ENCODE data around the gene EFCAB7. TPM values are rescaled to one million over a fixed set of nuclear protein-coding genes. Genes with fewer than 3 reads are reported as not detected.

The EFCAB7 gene
- total RNA-seq, 1 experiment from 2014 or later, result 2.8 TPM

DNA sequence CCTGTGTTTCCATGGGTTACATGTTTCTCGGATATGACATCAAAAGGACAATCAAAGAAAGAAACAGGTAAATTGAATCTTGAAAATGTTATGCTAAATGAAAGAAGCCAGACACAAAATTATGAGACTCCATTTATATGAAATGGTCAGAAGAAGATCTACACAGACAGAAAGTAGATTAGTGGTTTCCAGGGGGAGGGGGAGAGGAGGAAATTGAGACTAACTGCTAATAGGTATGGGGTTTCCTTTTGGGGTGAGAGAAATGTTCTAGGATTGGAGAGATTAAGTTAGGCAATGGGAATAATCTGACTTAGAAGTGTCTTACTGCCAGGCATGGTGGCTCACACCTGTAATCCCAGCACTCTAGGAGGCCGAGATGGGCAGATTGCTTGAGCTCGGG, 22.1 kb upstream of the EFCAB7 start (continued):
- TF ChIP-seq, protein P1, sequence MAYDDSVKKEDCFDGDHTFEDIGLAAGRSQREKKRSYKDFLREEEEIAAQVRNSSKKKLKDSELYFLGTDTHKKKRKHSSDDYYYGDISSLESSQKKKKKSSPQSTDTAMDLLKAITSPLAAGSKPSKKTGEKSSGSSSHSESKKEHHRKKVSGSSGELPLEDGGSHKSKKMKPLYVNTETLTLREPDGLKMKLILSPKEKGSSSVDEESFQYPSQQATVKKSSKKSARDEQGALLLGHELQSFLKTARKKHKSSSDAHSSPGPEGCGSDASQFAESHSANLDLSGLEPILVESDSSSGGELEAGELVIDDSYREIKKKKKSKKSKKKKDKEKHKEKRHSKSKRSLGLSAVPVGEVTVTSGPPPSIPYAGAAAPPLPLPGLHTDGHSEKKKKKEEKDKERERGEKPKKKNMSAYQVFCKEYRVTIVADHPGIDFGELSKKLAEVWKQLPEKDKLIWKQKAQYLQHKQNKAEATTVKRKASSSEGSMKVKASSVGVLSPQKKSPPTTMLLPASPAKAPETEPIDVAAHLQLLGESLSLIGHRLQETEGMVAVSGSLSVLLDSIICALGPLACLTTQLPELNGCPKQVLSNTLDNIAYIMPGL (CRISPR knock-in tag; IDR thresholded peaks at IDR 0.05), result no peak
- TF ChIP-seq ZNF219 (CRISPR knock-in tag; IDR thresholded peaks at IDR 0.05; ENCODE audit: borderline replicate concordance) (no peak), GRHL2 (CRISPR knock-in tag; IDR thresholded peaks at IDR 0.05; ENCODE audit: insufficient replicate concordance, severe bottlenecking) (no peak), NR2C2 (CRISPR knock-in tag; IDR thresholded peaks at IDR 0.05) (no peak)
- TF ChIP-seq, protein P2, sequence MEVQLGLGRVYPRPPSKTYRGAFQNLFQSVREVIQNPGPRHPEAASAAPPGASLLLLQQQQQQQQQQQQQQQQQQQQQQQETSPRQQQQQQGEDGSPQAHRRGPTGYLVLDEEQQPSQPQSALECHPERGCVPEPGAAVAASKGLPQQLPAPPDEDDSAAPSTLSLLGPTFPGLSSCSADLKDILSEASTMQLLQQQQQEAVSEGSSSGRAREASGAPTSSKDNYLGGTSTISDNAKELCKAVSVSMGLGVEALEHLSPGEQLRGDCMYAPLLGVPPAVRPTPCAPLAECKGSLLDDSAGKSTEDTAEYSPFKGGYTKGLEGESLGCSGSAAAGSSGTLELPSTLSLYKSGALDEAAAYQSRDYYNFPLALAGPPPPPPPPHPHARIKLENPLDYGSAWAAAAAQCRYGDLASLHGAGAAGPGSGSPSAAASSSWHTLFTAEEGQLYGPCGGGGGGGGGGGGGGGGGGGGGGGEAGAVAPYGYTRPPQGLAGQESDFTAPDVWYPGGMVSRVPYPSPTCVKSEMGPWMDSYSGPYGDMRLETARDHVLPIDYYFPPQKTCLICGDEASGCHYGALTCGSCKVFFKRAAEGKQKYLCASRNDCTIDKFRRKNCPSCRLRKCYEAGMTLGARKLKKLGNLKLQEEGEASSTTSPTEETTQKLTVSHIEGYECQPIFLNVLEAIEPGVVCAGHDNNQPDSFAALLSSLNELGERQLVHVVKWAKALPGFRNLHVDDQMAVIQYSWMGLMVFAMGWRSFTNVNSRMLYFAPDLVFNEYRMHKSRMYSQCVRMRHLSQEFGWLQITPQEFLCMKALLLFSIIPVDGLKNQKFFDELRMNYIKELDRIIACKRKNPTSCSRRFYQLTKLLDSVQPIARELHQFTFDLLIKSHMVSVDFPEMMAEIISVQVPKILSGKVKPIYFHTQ (CRISPR knock-in tag; IDR thresholded peaks at IDR 0.05), result no peak
- TF ChIP-seq, protein P3, sequence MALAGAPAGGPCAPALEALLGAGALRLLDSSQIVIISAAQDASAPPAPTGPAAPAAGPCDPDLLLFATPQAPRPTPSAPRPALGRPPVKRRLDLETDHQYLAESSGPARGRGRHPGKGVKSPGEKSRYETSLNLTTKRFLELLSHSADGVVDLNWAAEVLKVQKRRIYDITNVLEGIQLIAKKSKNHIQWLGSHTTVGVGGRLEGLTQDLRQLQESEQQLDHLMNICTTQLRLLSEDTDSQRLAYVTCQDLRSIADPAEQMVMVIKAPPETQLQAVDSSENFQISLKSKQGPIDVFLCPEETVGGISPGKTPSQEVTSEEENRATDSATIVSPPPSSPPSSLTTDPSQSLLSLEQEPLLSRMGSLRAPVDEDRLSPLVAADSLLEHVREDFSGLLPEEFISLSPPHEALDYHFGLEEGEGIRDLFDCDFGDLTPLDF (CRISPR knock-in tag; IDR thresholded peaks at IDR 0.05), result no peak

DNA sequence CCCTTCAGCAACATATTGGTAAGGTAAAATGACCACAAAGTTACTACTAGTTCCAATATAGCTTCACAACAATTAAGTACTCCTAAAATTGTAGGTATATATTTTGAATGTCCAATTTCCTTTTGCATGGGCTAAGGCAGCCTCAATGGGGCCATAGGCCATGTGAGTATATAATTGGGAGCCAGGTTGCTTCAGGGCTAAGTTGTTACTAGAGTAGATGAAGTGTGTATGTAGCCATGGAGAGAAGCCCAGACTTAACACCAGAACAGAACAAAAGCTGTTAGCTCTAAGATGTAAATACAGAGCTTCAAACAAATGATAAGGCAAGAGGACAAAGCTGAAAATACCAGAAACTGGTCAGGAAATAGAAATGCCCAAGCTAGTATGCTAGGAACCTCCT, 16.5 kb upstream of the EFCAB7 start:
- DNase-seq (ENCODE audit: low spot score) (no peak), ATAC-seq (no peak)
- no peaks in the 10 kb centered on the region for H3K4me1 Mint-ChIP-seq
- H3K4me3 Mint-ChIP-seq, result no peak overlapping the region
- ChIA-PET POLR2A (interaction anchor here (0.6 kb wide), 1 partner anchor 323 kb away, joined by 3 read pairs; no protein-coding TSS in a partner anchor), CTCF (no interaction called here)
- H3K27ac Mint-ChIP-seq, result no peak overlapping the region
- peaks cover 35% of the 10 kb centered on the region for H3K36me3 Mint-ChIP-seq
- peaks cover 5% of the 10 kb centered on the region for H3K9me3 Mint-ChIP-seq
- TF ChIP-seq, protein P4, sequence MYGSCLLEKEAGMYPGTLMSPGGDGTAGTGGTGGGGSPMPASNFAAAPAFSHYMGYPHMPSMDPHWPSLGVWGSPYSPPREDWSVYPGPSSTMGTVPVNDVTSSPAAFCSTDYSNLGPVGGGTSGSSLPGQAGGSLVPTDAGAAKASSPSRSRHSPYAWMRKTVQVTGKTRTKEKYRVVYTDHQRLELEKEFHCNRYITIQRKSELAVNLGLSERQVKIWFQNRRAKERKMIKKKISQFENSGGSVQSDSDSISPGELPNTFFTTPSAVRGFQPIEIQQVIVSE (CRISPR knock-in tag; IDR thresholded peaks at IDR 0.05; ENCODE audit: borderline replicate concordance), result no peak
- no peak for TF ChIP-seq SOX15 (CRISPR knock-in tag; IDR thresholded peaks at IDR 0.05)
- TF ChIP-seq, protein P5, sequence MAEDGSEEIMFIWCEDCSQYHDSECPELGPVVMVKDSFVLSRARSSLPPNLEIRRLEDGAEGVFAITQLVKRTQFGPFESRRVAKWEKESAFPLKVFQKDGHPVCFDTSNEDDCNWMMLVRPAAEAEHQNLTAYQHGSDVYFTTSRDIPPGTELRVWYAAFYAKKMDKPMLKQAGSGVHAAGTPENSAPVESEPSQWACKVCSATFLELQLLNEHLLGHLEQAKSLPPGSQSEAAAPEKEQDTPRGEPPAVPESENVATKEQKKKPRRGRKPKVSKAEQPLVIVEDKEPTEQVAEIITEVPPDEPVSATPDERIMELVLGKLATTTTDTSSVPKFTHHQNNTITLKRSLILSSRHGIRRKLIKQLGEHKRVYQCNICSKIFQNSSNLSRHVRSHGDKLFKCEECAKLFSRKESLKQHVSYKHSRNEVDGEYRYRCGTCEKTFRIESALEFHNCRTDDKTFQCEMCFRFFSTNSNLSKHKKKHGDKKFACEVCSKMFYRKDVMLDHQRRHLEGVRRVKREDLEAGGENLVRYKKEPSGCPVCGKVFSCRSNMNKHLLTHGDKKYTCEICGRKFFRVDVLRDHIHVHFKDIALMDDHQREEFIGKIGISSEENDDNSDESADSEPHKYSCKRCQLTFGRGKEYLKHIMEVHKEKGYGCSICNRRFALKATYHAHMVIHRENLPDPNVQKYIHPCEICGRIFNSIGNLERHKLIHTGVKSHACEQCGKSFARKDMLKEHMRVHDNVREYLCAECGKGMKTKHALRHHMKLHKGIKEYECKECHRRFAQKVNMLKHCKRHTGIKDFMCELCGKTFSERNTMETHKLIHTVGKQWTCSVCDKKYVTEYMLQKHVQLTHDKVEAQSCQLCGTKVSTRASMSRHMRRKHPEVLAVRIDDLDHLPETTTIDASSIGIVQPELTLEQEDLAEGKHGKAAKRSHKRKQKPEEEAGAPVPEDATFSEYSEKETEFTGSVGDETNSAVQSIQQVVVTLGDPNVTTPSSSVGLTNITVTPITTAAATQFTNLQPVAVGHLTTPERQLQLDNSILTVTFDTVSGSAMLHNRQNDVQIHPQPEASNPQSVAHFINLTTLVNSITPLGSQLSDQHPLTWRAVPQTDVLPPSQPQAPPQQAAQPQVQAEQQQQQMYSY (CRISPR knock-in tag; IDR thresholded peaks at IDR 0.05), result no peak
- TF ChIP-seq, protein P6, sequence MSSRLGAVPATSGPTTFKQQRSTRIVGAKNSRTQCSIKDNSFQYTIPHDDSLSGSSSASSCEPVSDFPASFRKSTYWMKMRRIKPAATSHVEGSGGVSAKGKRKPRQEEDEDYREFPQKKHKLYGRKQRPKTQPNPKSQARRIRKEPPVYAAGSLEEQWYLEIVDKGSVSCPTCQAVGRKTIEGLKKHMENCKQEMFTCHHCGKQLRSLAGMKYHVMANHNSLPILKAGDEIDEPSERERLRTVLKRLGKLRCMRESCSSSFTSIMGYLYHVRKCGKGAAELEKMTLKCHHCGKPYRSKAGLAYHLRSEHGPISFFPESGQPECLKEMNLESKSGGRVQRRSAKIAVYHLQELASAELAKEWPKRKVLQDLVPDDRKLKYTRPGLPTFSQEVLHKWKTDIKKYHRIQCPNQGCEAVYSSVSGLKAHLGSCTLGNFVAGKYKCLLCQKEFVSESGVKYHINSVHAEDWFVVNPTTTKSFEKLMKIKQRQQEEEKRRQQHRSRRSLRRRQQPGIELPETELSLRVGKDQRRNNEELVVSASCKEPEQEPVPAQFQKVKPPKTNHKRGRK (CRISPR knock-in tag; IDR thresholded peaks at IDR 0.05; ENCODE audit: borderline replicate concordance), result no peak
- TF ChIP-seq ZNF138 (CRISPR knock-in tag; conservative IDR thresholded peaks at IDR 0.05), result no peak
- no peak for TF ChIP-seq ZNF416 (CRISPR knock-in tag; IDR thresholded peaks at IDR 0.05)
- no peak for TF ChIP-seq ZNF396 (CRISPR knock-in tag; IDR thresholded peaks at IDR 0.05; ENCODE audit: borderline replicate concordance)
- TF ChIP-seq ETV6 (CRISPR knock-in tag; IDR thresholded peaks at IDR 0.05), result no peak
- TF ChIP-seq NR2C2 (CRISPR knock-in tag; IDR thresholded peaks at IDR 0.05), result no peak
- no peak for TF ChIP-seq ZNF219 (CRISPR knock-in tag; IDR thresholded peaks at IDR 0.05; ENCODE audit: borderline replicate concordance)
- TF ChIP-seq HMGA2 (CRISPR knock-in tag; IDR thresholded peaks at IDR 0.05), result no peak
- no peak for TF ChIP-seq FOXP1 (CRISPR knock-in tag; IDR thresholded peaks at IDR 0.05; ENCODE audit: borderline replicate concordance)
- TF ChIP-seq ZNF423 (CRISPR knock-in tag; IDR thresholded peaks at IDR 0.05), result no peak
- TF ChIP-seq, protein P7, sequence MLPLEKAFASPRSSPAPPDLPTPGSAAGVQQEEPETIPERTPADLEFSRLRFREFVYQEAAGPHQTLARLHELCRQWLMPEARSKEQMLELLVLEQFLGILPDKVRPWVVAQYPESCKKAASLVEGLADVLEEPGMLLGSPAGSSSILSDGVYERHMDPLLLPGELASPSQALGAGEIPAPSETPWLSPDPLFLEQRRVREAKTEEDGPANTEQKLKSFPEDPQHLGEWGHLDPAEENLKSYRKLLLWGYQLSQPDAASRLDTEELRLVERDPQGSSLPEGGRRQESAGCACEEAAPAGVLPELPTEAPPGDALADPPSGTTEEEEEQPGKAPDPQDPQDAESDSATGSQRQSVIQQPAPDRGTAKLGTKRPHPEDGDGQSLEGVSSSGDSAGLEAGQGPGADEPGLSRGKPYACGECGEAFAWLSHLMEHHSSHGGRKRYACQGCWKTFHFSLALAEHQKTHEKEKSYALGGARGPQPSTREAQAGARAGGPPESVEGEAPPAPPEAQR (CRISPR knock-in tag; IDR thresholded peaks at IDR 0.05), result no peak
- TF ChIP-seq JAZF1 (CRISPR knock-in tag; IDR thresholded peaks at IDR 0.05), result no peak
- TF ChIP-seq, protein P8, sequence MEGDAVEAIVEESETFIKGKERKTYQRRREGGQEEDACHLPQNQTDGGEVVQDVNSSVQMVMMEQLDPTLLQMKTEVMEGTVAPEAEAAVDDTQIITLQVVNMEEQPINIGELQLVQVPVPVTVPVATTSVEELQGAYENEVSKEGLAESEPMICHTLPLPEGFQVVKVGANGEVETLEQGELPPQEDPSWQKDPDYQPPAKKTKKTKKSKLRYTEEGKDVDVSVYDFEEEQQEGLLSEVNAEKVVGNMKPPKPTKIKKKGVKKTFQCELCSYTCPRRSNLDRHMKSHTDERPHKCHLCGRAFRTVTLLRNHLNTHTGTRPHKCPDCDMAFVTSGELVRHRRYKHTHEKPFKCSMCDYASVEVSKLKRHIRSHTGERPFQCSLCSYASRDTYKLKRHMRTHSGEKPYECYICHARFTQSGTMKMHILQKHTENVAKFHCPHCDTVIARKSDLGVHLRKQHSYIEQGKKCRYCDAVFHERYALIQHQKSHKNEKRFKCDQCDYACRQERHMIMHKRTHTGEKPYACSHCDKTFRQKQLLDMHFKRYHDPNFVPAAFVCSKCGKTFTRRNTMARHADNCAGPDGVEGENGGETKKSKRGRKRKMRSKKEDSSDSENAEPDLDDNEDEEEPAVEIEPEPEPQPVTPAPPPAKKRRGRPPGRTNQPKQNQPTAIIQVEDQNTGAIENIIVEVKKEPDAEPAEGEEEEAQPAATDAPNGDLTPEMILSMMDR (IDR thresholded peaks at IDR 0.05), result no peak
- no peaks in the 10 kb centered on the region for H3K27me3 Mint-ChIP-seq (ENCODE audit: low read depth)
